ENCODE measurements around the gene PSD.

PSD gene

GRCh38 chr10:102382871-102383270 is 35.7 kb downstream of the PSD start:
- DNase-seq: no peak

- no peak for DNase-seq
These were observed 36.6 kb downstream of the PSD start for GRCh38 chr10:102381983-102382382.

DNA sequence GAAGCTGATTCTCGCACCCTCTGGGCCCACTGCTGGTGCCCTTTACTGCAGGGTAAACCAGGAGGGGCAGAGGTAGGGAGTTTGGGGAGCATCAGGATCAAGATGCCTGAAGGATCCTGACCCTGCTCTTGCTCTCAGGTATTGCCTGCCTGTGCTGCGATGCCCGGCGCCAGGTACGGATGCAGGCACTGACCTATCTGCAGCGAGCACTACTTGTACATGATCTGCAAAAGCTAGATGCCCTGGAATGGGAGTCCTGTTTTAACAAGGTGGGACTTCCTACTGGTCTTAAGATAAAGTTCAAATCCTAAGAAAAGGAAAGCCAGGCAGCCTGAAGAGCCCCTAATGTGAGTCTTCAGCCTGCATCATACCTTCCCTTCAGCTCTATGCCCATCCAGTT is 39.2 kb downstream of the PSD start:
- no peak for DNase-seq

DNA sequence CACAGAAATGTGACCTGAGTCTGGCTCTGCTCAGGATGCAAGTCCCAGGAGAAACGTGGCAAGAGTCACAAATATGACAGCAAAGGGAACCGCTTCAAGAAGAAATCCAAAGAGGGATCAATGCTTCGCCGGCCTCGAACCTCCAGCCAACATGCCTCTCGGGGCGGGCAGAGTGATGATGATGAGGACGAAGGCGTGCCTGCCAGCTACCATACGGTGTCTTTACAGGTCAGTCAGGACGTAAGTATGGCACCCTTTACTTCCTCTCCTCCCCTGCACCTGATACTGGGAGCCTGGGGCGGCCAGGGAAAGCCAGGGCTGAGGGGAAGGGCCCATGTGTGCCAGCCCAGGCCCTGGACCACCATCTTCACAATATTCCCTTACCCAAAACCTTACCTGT is 41.7 kb downstream of the PSD start:
- no peak for DNase-seq

DNA sequence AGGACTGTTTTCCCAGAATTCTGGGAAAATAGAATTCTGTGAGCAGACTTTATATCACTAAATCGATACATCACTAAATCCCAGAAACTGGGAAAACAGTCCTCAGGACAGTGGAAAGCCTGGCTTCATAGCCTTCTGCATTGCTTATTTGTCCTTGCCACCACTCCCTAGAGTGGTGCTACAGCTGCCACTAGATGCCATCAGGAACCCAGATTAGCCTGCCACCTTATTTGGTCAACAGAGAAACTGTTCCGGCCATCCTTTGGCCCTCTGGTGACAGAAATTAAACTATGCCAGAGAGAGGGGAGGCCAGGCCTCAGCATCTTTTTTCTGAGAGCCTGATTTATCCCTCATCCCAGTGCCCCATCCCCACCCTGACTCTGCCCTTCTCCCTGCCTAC is 42.7 kb downstream of the PSD start:
- no peak for DNase-seq

DNA sequence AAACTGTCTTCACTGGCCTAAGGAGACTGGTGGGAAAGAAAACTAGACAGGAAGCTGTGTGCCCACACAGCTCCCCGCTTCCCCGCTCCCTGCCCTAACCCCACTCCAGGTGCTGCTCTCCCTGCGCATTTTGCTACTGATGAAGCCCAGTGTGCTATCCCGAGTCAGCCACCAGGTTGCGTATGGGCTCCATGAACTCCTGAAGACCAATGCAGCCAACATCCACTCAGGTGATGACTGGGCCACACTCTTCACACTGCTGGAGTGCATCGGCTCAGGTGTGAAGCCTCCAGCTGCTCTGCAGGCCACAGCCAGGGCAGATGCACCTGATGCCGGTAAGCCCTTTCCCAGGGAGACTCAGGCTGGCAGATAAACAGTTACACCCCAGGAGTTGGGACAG is 43.3 kb downstream of the PSD start:
- DNase-seq: no peak

DNA sequence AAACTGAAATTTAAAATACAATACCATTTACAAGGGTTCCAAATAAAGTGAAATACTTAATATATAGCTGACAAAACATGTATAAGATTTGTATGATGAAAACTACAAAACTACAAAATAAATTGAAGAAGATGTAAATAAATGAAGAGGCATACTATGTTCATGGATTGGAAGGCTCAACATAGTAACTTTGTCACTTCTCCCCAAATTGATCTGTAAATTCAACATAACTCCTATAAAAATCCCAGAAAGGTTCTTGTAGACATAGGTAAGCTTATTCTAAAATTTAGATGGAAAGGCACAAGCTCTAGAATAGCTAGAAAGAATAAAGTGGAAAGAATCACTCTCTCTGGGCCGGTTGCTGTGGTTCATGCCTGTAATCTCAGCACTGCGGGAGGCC is 47.3 kb downstream of the PSD start:
- DNase-seq: no peak

- DNase-seq: no peak
These were observed 50.5 kb downstream of the PSD start for GRCh38 chr10:102368077-102368476.

DNA sequence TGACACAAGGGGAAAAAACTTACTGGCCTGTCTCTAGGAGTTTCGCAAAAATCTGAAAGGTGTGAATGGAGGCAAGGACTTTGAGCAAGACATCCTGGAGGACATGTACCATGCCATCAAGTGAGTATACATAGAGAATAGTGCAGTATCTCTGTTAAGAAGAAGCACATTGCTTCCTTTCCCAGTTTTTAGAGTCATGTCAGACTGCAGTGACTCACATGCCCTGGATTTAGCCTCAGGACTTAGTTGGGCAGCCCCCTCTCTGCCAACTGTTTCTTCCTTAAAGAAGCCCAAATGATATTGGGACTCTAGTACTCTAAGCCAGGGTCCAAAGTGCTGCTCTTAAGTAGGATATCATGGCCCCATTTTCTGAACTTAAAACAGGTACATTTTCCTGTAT is 51.1 kb downstream of the PSD start:
- DNase-seq: no peak

GRCh38 chr10:102358712-102359382 is 59.7 kb downstream of the PSD start:
- no peak for DNase-seq

GRCh38 chr10:102354451-102354850 is 64.1 kb downstream of the PSD start:
- no peak for DNase-seq
